Trophoblast cell (in vitro differentiated cells and primary cell): ENCODE measurements around the gene TNFAIP1.

Experiments
- DNase-seq, 2 donors: peaks; one replicate each; pipeline ENCODE4 v3.0.0-alpha.2; 2016
- H2AFZ ChIP-seq: 2 replicates; pipeline ENCODE4 v1.6.1; 2013; ENCODE audit warnings: low read length, moderate library complexity, mild to moderate bottlenecking; ENCODE audit not compliant: insufficient read depth, poor library complexity
- H2AK5ac ChIP-seq: 2 replicates; pipeline ENCODE4 v1.6.1; 2013; ENCODE audit warnings: mild to moderate bottlenecking, low read length
- H2BK120ac ChIP-seq: 2 replicates; pipeline ENCODE4 v1.6.1; 2013; ENCODE audit warnings: low read length, mild to moderate bottlenecking, moderate library complexity; ENCODE audit not compliant: insufficient read depth, poor library complexity
- H2BK12ac ChIP-seq: 2 replicates; pipeline ENCODE4 v1.6.1; 2013; ENCODE audit warnings: mild to moderate bottlenecking, low read length, moderate library complexity
- H2BK5ac ChIP-seq: 2 replicates; pipeline ENCODE4 v1.6.1; 2013; ENCODE audit warnings: low read length, low read depth, moderate library complexity, mild to moderate bottlenecking; ENCODE audit not compliant: poor library complexity
- H3K14ac ChIP-seq: 2 replicates; pipeline ENCODE4 v1.6.1; 2013; ENCODE audit warnings: mild to moderate bottlenecking, low read length
- H3K18ac ChIP-seq: 2 replicates; pipeline ENCODE4 v1.6.1; 2013; ENCODE audit warnings: mild to moderate bottlenecking, low read length
- H3K23ac ChIP-seq: 2 replicates; pipeline ENCODE4 v1.6.1; 2013; ENCODE audit warnings: low read length
- H3K27ac ChIP-seq: 2 replicates; pipeline ENCODE4 v1.5.1; 2013; ENCODE audit warnings: low read depth, mild to moderate bottlenecking, inconsistent platforms, low read length, moderate library complexity
- H3K27me3 ChIP-seq: 2 replicates; pipeline ENCODE4 v1.6.1; 2013; ENCODE audit warnings: inconsistent platforms, mild to moderate bottlenecking, low read length, moderate library complexity; ENCODE audit not compliant: insufficient read depth
- H3K36me3 ChIP-seq, 2 experiments: 1 replicate in 1 of 2; 2 replicates in 1 of 2; pipeline ENCODE4 v1.6.1; 2013; ENCODE audit warnings: low read length in 2 of 2, mild to moderate bottlenecking in 2 of 2, moderate library complexity in 1 of 2; ENCODE audit not compliant: insufficient read depth in 2 of 2, control insufficient read depth in 1 of 2
- H3K4ac ChIP-seq: 2 replicates; pipeline ENCODE4 v1.6.1; 2013; ENCODE audit warnings: low read depth, mild to moderate bottlenecking, low read length, moderate library complexity
- H3K4me1 ChIP-seq, 2 experiments: 1 replicate in 1 of 2; 2 replicates in 1 of 2; pipeline ENCODE4 v1.6.1; 2013; ENCODE audit warnings: low read length in 2 of 2, mild to moderate bottlenecking in 2 of 2, moderate library complexity in 1 of 2; ENCODE audit not compliant: insufficient read depth in 2 of 2, control insufficient read depth in 1 of 2
- H3K4me2 ChIP-seq: 2 replicates; pipeline ENCODE4 v1.6.1; 2013; ENCODE audit warnings: inconsistent platforms, mild to moderate bottlenecking, low read length, moderate library complexity
- H3K4me3 ChIP-seq: 2 replicates; pipeline ENCODE4 v1.5.1; 2013; ENCODE audit warnings: mild to moderate bottlenecking, low read depth, low read length, inconsistent platforms
- H3K79me1 ChIP-seq: one replicate; pipeline ENCODE4 v1.6.1; 2013; ENCODE audit warnings: low read length
- H3K79me2 ChIP-seq: 2 replicates; pipeline ENCODE4 v1.6.1; 2013; ENCODE audit warnings: low read length, mild to moderate bottlenecking; ENCODE audit not compliant: control insufficient read depth, insufficient read depth, poor library complexity
- H3K9ac ChIP-seq: 2 replicates; pipeline ENCODE4 v1.6.1; 2013; ENCODE audit warnings: mild to moderate bottlenecking, low read length
- H3K9me3 ChIP-seq: 2 replicates; pipeline ENCODE4 v1.6.1; 2013; ENCODE audit warnings: low read depth, mild to moderate bottlenecking, control low read depth, inconsistent platforms, low read length; ENCODE audit not compliant: insufficient read depth
- H4K12ac ChIP-seq: 2 replicates; pipeline ENCODE4 v1.6.1; 2013; ENCODE audit warnings: low read depth, mild to moderate bottlenecking, low read length, moderate library complexity
- H4K8ac ChIP-seq: 2 replicates; pipeline ENCODE4 v1.6.1; 2013; ENCODE audit warnings: low read depth, mild to moderate bottlenecking, low read length, moderate library complexity
- H4K91ac ChIP-seq: one replicate; pipeline ENCODE4 v1.6.1; 2013; ENCODE audit warnings: low read depth, mild to moderate bottlenecking, low read length, moderate library complexity
- WGBS: extraction: QIAGEN DNeasy Blood & Tissue Kit; methylation state at CpG from one replicate; pipeline ENCODE4 v1.1.7; 2013; ENCODE audit warnings: missing lambda C conversion rate; ENCODE audit not compliant: insufficient read length, insufficient coverage; ENCODE audit errors: extremely low coverage; 5-methylcytosine and 5-hydroxymethylcytosine counted together

TNFAIP1 gene

GRCh38 chr17:28339431-28339830 lies 3.9 kb downstream of the TNFAIP1 start:
- Histone ChIP-seq H3K27ac (no peak overlapping the region), H2BK120ac (no peak overlapping the region), H3K18ac (peak overlapping the region; percentile 42), H2BK5ac (no peak overlapping the region), H3K9ac (no peak overlapping the region), H2AFZ (no peak overlapping the region), H3K4ac (peak overlapping the region; percentile 30), H3K14ac (no peak overlapping the region), H3K36me3 (peaks cover 51 to 53% of the 10 kb centered on the region in 2 experiments), H3K79me1 (peaks cover 11% of the 10 kb centered on the region), H3K27me3 (no peaks in the 10 kb centered on the region), H3K4me3 (no peak overlapping the region), H2BK12ac (no peak overlapping the region), H3K4me1 (peaks cover 17 to 23% of the 10 kb centered on the region in 2 experiments), H2AK5ac (no peak overlapping the region), H3K4me2 (no peak overlapping the region), H3K23ac (no peak overlapping the region), H4K8ac (no peak overlapping the region), H3K79me2 (peaks cover 22% of the 10 kb centered on the region), H4K12ac (no peak overlapping the region), H4K91ac (no peak overlapping the region), H3K9me3 (peaks cover 2% of the 10 kb centered on the region)
- no peak for DNase-seq
- no CpG with 5 or more reads among the region's 15 CpGs for WGBS

GRCh38 chr17:28340374-28340773 lies 4.8 kb downstream of the TNFAIP1 start:
- Histone ChIP-seq H3K4me2 (no peak overlapping the region), H3K23ac (no peak overlapping the region), H3K9ac (no peak overlapping the region), H4K8ac (no peak overlapping the region), H3K4me1 (peaks cover 13 to 19% of the 10 kb centered on the region in 2 experiments), H2AK5ac (no peak overlapping the region), H3K4ac (no peak overlapping the region), H3K36me3 (peaks cover 58 to 62% of the 10 kb centered on the region in 2 experiments), H2AFZ (no peak overlapping the region), H3K14ac (no peak overlapping the region), H3K9me3 (peaks cover 2% of the 10 kb centered on the region), H3K79me1 (peaks cover 6% of the 10 kb centered on the region), H3K79me2 (peaks cover 16% of the 10 kb centered on the region), H3K27me3 (no peaks in the 10 kb centered on the region), H2BK5ac (no peak overlapping the region), H2BK120ac (no peak overlapping the region), H2BK12ac (no peak overlapping the region), H4K91ac (no peak overlapping the region), H4K12ac (no peak overlapping the region), H3K18ac (no peak overlapping the region), H3K4me3 (no peak overlapping the region), H3K27ac (no peak overlapping the region)
- DNase-seq: no peak
- WGBS: no CpG with 5 or more reads among the region's 6 CpGs

GRCh38 chr17:28341516-28341915 lies 6.0 kb downstream of the TNFAIP1 start:
- Histone ChIP-seq H2BK5ac (no peak overlapping the region), H3K9ac (no peak overlapping the region), H3K23ac (no peak overlapping the region), H3K4me1 (peaks cover 15 to 23% of the 10 kb centered on the region in 2 experiments), H2BK120ac (no peak overlapping the region), H3K36me3 (peaks cover 61 to 72% of the 10 kb centered on the region in 2 experiments), H3K4ac (no peak overlapping the region), H3K27ac (no peak overlapping the region), H4K91ac (no peak overlapping the region), H4K12ac (no peak overlapping the region), H3K27me3 (no peaks in the 10 kb centered on the region), H3K4me2 (no peak overlapping the region), H3K4me3 (no peak overlapping the region), H3K9me3 (peaks cover 2% of the 10 kb centered on the region), H3K79me1 (no peaks in the 10 kb centered on the region), H2AK5ac (no peak overlapping the region), H3K18ac (no peak overlapping the region), H4K8ac (no peak overlapping the region), H3K14ac (no peak overlapping the region), H3K79me2 (peaks cover 8% of the 10 kb centered on the region), H2BK12ac (no peak overlapping the region), H2AFZ (no peak overlapping the region)
- no CpG with 5 or more reads among the region's 11 CpGs for WGBS
- DNase-seq: no peak

GRCh38 chr17:28342313-28342712 lies 6.8 kb downstream of the TNFAIP1 start:
- WGBS: no CpG with 5 or more reads among the region's 14 CpGs
- Histone ChIP-seq H3K9ac (no peak overlapping the region), H2BK12ac (no peak overlapping the region), H3K36me3 (peaks cover 63 to 78% of the 10 kb centered on the region in 2 experiments), H4K8ac (no peak overlapping the region), H3K4me3 (no peak overlapping the region), H2AFZ (no peak overlapping the region), H3K79me2 (peaks cover 2% of the 10 kb centered on the region), H3K27me3 (no peaks in the 10 kb centered on the region), H3K27ac (no peak overlapping the region), H2BK5ac (no peak overlapping the region), H3K4ac (no peak overlapping the region), H3K79me1 (no peaks in the 10 kb centered on the region), H4K91ac (no peak overlapping the region), H3K4me1 (peaks cover 9 to 16% of the 10 kb centered on the region in 2 experiments), H2AK5ac (no peak overlapping the region), H3K4me2 (no peak overlapping the region), H3K18ac (no peak overlapping the region), H4K12ac (no peak overlapping the region), H2BK120ac (no peak overlapping the region), H3K9me3 (peaks cover 2% of the 10 kb centered on the region), H3K23ac (no peak overlapping the region), H3K14ac (no peak overlapping the region)
- no peak for DNase-seq
